Ishikawa (cell line): ENCODE results near the gene CPNE6.

Source experiments
- CEBPB ChIP-seq: IDR thresholded peaks from 2 replicates; pipeline ENCODE4 v1.6.1; 2012
- CREB1 ChIP-seq: IDR thresholded peaks from 2 replicates; pipeline ENCODE4 v1.6.1; 2012; ENCODE audit warnings: low read depth
- EGR1 ChIP-seq: IDR thresholded peaks from 2 replicates; pipeline ENCODE4 v1.6.1; 2012
- EP300 ChIP-seq: IDR thresholded peaks from 2 replicates; pipeline ENCODE4 v1.6.1; 2012; ENCODE audit warnings: borderline replicate concordance
- FOXM1 ChIP-seq: IDR thresholded peaks from 2 replicates; pipeline ENCODE4 v1.6.1; 2012; ENCODE audit warnings: low read depth, borderline replicate concordance
- MAX ChIP-seq: IDR thresholded peaks from 2 replicates; pipeline ENCODE4 v1.6.1; 2012
- NFIC ChIP-seq: IDR thresholded peaks from 2 replicates; pipeline ENCODE4 v1.6.1; 2012
- RAD21 ChIP-seq: IDR thresholded peaks from 2 replicates; pipeline ENCODE4 v1.6.1; 2012; ENCODE audit warnings: low read depth
- REST ChIP-seq: IDR thresholded peaks from 2 replicates; pipeline ENCODE4 v1.6.1; 2012; ENCODE audit warnings: low read depth, mild to moderate bottlenecking
- TAF1 ChIP-seq: IDR thresholded peaks from 2 replicates; pipeline ENCODE4 v1.6.1; 2012; ENCODE audit warnings: low read depth, mild to moderate bottlenecking
- TCF12 ChIP-seq: IDR thresholded peaks from 2 replicates; pipeline ENCODE4 v1.6.1; 2012; ENCODE audit warnings: low read depth
- TEAD4 ChIP-seq: IDR thresholded peaks from 2 replicates; pipeline ENCODE4 v1.6.1; 2012
- USF1 ChIP-seq: IDR thresholded peaks from 2 replicates; pipeline ENCODE4 v1.6.1; 2012
- YY1 ChIP-seq: IDR thresholded peaks from 2 replicates; pipeline ENCODE4 v1.6.1; 2012; ENCODE audit warnings: low read depth
- ZBTB7A ChIP-seq: IDR thresholded peaks from 2 replicates; pipeline ENCODE4 v1.6.1; 2012; ENCODE audit warnings: low read depth

Gene CPNE6

GRCh38 chr14:24082411-24083080 is 11.2 kb downstream of the CPNE6 start:
- no peak for TF ChIP-seq NFIC
- TF ChIP-seq TAF1: no peak
- TF ChIP-seq TEAD4: no peak
- TF ChIP-seq FOXM1: no peak
- TF ChIP-seq REST: no peak
- TF ChIP-seq EP300: no peak
- no peak for TF ChIP-seq USF1
- TF ChIP-seq TCF12: no peak
- TF ChIP-seq EGR1: no peak
- TF ChIP-seq CEBPB: no peak
- TF ChIP-seq ZBTB7A: no peak
- no peak for TF ChIP-seq MAX
- TF ChIP-seq RAD21: no peak
- TF ChIP-seq CREB1: no peak
- TF ChIP-seq YY1: no peak

- TF ChIP-seq REST (no peak), TCF12 (no peak), USF1 (no peak), YY1 (no peak), EP300 (no peak), CEBPB (no peak), TEAD4 (no peak), MAX (no peak), CREB1 (no peak), NFIC (no peak), FOXM1 (no peak), TAF1 (no peak), ZBTB7A (no peak), RAD21 (no peak), EGR1 (no peak)
Observed at GRCh38 chr14:24083462-24083861, 12.1 kb downstream of the CPNE6 start.

GRCh38 chr14:24084440-24084839 is 13.1 kb downstream of the CPNE6 start:
- TF ChIP-seq YY1 (no peak), FOXM1 (no peak), USF1 (no peak), CEBPB (no peak), TCF12 (no peak), EP300 (no peak), RAD21 (no peak), TEAD4 (peak; percentile 50; the same call in 1 of the 2 replicates), TAF1 (no peak), CREB1 (no peak), NFIC (peak; percentile 82), REST (no peak), EGR1 (no peak)

GRCh38 chr14:24085215-24085614 is 13.9 kb downstream of the CPNE6 start:
- TF ChIP-seq TEAD4 (no peak), FOXM1 (no peak), TCF12 (no peak), RAD21 (no peak), EP300 (no peak), CREB1 (no peak), NFIC (no peak), REST (no peak), TAF1 (no peak), ZBTB7A (no peak), USF1 (no peak), CEBPB (no peak), YY1 (no peak), EGR1 (no peak), MAX (no peak)
